ENCODE results near the gene MAP1B. TPM values are rescaled to one million over a fixed set of nuclear protein-coding genes. Genes with fewer than 3 reads are reported as not detected.

The MAP1B gene
- total RNA-seq, 4 donors from 2014 or later, result 38.9 to 57.5 (median 44.4) TPM

DNA sequence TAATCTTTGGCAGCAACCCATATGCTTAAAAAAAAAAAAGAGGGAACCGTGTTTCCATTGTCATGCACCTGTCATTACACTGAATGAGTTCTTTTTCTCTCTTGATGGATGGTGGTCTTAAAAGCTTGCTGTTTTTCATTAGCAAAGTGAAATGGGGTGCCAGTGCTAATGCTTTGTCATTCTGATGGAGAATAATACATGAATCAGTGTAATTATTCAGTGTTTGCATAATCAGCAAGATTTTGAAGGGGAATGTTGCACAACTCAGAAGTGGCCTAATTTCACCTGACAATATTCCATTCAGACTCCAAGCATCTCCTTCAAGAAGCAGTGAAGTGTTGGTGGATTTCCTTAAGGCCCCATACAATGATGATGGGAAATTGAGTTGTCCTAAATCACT lies 38.1 kb downstream of the MAP1B start:
- no peak overlapping the region for H3K4me3 ChIP-seq
- no peak overlapping the region for H3K27ac ChIP-seq
- no peaks in the 10 kb centered on the region for H3K36me3 ChIP-seq
- intact Hi-C loops (cut with DNase I; ENCODE audit: low total_unique reads) (no loop called here), in situ Hi-C loops (cut with MboI; ENCODE audit: low pct_ligation_motif_present in 1 of 4, low pct_unique_long_range_greater_than_20kb in 1 of 4, low sequenced_read_pairs in 3 of 4) (loop anchor here in 2 of 4 donors (10.0 kb wide), 1 partner anchor 159 kb away; no protein-coding TSS in a partner anchor)
- WGBS, 2 donors (ENCODE audit: low coverage in 1 of 2), result 24 to 51% methylated on average over 1 of the region's 1 CpG
- H3K27me3 ChIP-seq, result no peaks in the 10 kb centered on the region
- TF ChIP-seq, protein P1, sequence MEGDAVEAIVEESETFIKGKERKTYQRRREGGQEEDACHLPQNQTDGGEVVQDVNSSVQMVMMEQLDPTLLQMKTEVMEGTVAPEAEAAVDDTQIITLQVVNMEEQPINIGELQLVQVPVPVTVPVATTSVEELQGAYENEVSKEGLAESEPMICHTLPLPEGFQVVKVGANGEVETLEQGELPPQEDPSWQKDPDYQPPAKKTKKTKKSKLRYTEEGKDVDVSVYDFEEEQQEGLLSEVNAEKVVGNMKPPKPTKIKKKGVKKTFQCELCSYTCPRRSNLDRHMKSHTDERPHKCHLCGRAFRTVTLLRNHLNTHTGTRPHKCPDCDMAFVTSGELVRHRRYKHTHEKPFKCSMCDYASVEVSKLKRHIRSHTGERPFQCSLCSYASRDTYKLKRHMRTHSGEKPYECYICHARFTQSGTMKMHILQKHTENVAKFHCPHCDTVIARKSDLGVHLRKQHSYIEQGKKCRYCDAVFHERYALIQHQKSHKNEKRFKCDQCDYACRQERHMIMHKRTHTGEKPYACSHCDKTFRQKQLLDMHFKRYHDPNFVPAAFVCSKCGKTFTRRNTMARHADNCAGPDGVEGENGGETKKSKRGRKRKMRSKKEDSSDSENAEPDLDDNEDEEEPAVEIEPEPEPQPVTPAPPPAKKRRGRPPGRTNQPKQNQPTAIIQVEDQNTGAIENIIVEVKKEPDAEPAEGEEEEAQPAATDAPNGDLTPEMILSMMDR (IDR thresholded peaks at IDR 0.05), result no peak
- TF ChIP-seq POLR2A (IDR thresholded peaks at IDR 0.05), result no peak
- TF ChIP-seq EP300 (IDR thresholded peaks at IDR 0.05; ENCODE audit: low read depth), result no peak
- TF ChIP-seq POLR2AphosphoS5 (IDR thresholded peaks at IDR 0.05), result no peak
- H3K4me1 ChIP-seq, result peaks cover 0 to 11% (median 4%) of the 10 kb centered on the region in 4 donors
- no peak for DNase-seq
- no peaks in the 10 kb centered on the region for H3K9me3 ChIP-seq

DNA sequence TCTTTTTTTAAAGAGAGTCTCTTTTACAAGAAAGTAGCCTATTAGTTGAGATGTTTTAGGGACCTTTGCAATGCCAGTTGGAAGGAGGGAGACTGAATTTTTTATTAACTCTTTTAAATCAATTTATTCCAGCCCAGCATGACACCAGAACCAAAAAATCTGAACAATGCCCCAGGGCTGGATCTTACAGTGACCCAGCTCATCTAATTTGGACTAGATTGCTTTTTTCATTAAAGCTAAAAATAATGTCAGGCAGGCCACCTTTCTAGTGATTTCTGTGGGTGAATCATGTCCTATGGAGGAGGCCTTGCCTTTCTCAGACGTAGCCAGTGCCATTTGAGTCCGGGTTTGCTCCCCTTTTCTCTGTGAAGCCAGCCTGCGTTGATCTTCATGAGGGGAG lies 38.8 kb downstream of the MAP1B start:
- no peak overlapping the region for H3K4me3 ChIP-seq
- TF ChIP-seq POLR2A (IDR thresholded peaks at IDR 0.05), result no peak
- TF ChIP-seq, protein P1 (IDR thresholded peaks at IDR 0.05), result no peak
- in situ Hi-C loops (cut with MboI; ENCODE audit: low pct_ligation_motif_present in 1 of 4, low pct_unique_long_range_greater_than_20kb in 1 of 4, low sequenced_read_pairs in 3 of 4), result loop anchor here in 2 of 4 donors (10.0 kb wide), 1 partner anchor 159 kb away; no protein-coding TSS in a partner anchor
- H3K27ac ChIP-seq, result peak overlapping the region in 1 of 4 donors; percentile 2
- no peaks in the 10 kb centered on the region for H3K36me3 ChIP-seq
- no peaks in the 10 kb centered on the region for H3K27me3 ChIP-seq
- intact Hi-C loops (cut with DNase I; ENCODE audit: low total_unique reads), result no loop called here
- H3K9me3 ChIP-seq, result no peaks in the 10 kb centered on the region
- DNase-seq, result no peak
- H3K4me1 ChIP-seq, result peaks cover 0 to 15% (median 6%) of the 10 kb centered on the region in 4 donors
- 91% methylated on average over 3 of the region's 3 CpGs; no CpG with 5 or more reads in 1 of the 2 donors for WGBS, 2 donors (ENCODE audit: low coverage in 1 of 2)

GRCh38 chr5:72147569-72147968 lies 40.3 kb downstream of the MAP1B start:
- no peaks in the 10 kb centered on the region for H3K9me3 ChIP-seq
- no peak overlapping the region for H3K4me3 ChIP-seq
- in situ Hi-C loops (cut with MboI; ENCODE audit: low pct_ligation_motif_present in 1 of 4, low pct_unique_long_range_greater_than_20kb in 1 of 4, low sequenced_read_pairs in 3 of 4), result loop anchor here in 2 of 4 donors (10.0 kb wide), 1 partner anchor 157 kb away; no protein-coding TSS in a partner anchor
- no peaks in the 10 kb centered on the region for H3K27me3 ChIP-seq
- no peak for TF ChIP-seq POLR2AphosphoS5 (IDR thresholded peaks at IDR 0.05)
- TF ChIP-seq POLR2A (IDR thresholded peaks at IDR 0.05), result no peak
- TF ChIP-seq EP300 (IDR thresholded peaks at IDR 0.05; ENCODE audit: low read depth), result no peak
- TF ChIP-seq, protein P1 (IDR thresholded peaks at IDR 0.05), result no peak
- no peak for DNase-seq
- intact Hi-C loops (cut with DNase I; ENCODE audit: low total_unique reads), result no loop called here
- no peak overlapping the region for H3K27ac ChIP-seq
- 90 to 93% methylated on average over 2 to 4 of the region's 4 CpGs for WGBS, 2 donors (ENCODE audit: low coverage in 1 of 2)
- H3K4me1 ChIP-seq, result peaks cover 0 to 13% (median 1%) of the 10 kb centered on the region in 4 donors
- H3K36me3 ChIP-seq, result no peaks in the 10 kb centered on the region

GRCh38 chr5:72149742-72150141 lies 42.5 kb downstream of the MAP1B start:
- peaks cover 0 to 13% (median 1%) of the 10 kb centered on the region in 4 donors for H3K4me1 ChIP-seq
- H3K27me3 ChIP-seq, result no peaks in the 10 kb centered on the region
- no peaks in the 10 kb centered on the region for H3K9me3 ChIP-seq
- H3K4me3 ChIP-seq, result no peak overlapping the region
- in situ Hi-C loops (cut with MboI; ENCODE audit: low pct_ligation_motif_present in 1 of 4, low pct_unique_long_range_greater_than_20kb in 1 of 4, low sequenced_read_pairs in 3 of 4), result loop anchor here in 2 of 4 donors (10.0 kb wide), 1 partner anchor 155 kb away; no protein-coding TSS in a partner anchor
- WGBS, 2 donors (ENCODE audit: low coverage in 1 of 2), result 76 to 97% methylated on average over 2 of the region's 2 CpGs
- H3K36me3 ChIP-seq, result no peaks in the 10 kb centered on the region
- peak overlapping the region in 1 of 4 donors; percentile 23 for H3K27ac ChIP-seq
- intact Hi-C loops (cut with DNase I; ENCODE audit: low total_unique reads), result no loop called here
- no peak for DNase-seq
- TF ChIP-seq, protein P1 (IDR thresholded peaks at IDR 0.05), result no peak
- no peak for TF ChIP-seq EP300 (IDR thresholded peaks at IDR 0.05; ENCODE audit: low read depth)
- TF ChIP-seq POLR2A (IDR thresholded peaks at IDR 0.05), result no peak
- TF ChIP-seq POLR2AphosphoS5 (IDR thresholded peaks at IDR 0.05), result no peak

Measured in transverse colon (tissue), 4 donors.